WTC11 (cell line): ENCODE results near the gene GALNT17. TPM values are rescaled to one million over a fixed set of nuclear protein-coding genes. Genes with fewer than 3 reads are reported as not detected.

Experiments
- ATAC-seq: fragments of 200-7000 bp; cut with Tn5 transposase; 2 replicates; pipeline ENCODE4 v1.10.0; 2021; ENCODE audit warnings: mild to moderate bottlenecking, moderate library complexity
- CTCF ChIA-PET: fragments of 300-600 bp; sonication (Branson Sonifier 250); formaldehyde crosslinking; loops from one replicate; lab custom pipeline; 2021; ENCODE audit warnings: antibody characterized with exemption; lab: Charles Lee
- POLR2A ChIA-PET: fragments of 350-600 bp; sonication (Branson Sonifier 250); formaldehyde crosslinking; loops from one replicate; lab custom pipeline; 2021; ENCODE audit warnings: antibody characterized with exemption; lab: Charles Lee
- DNase-seq: peaks from one replicate; pipeline ENCODE4 v3.0.0; 2021; ENCODE audit warnings: low spot score
- H3K27ac Mint-ChIP-seq: 2 replicates; pipeline ENCODE4 v1.8.0; 2021; ENCODE audit warnings: mixed read lengths
- H3K27me3 Mint-ChIP-seq: 2 replicates; pipeline ENCODE4 v1.8.0; 2021; ENCODE audit warnings: low read depth, mild to moderate bottlenecking, moderate library complexity, mixed read lengths
- H3K36me3 Mint-ChIP-seq: 2 replicates; pipeline ENCODE4 v1.8.0; 2021; ENCODE audit warnings: mixed read lengths
- H3K4me1 Mint-ChIP-seq: 2 replicates; pipeline ENCODE4 v1.8.0; 2022; ENCODE audit warnings: mixed read lengths
- H3K4me3 Mint-ChIP-seq: 2 replicates; pipeline ENCODE4 v1.8.0; 2021; ENCODE audit warnings: mild to moderate bottlenecking, moderate library complexity, mixed read lengths
- H3K9me3 Mint-ChIP-seq: 2 replicates; pipeline ENCODE4 v1.8.0; 2021; ENCODE audit warnings: mixed read lengths
- CREM ChIP-seq: sonication (generic); formaldehyde crosslinking; IDR thresholded peaks from 2 replicates; pipeline ENCODE4 v1.8.1; 2022; ENCODE audit warnings: mild to moderate bottlenecking, missing genetic modification reagents, moderate library complexity
- FOXJ3 ChIP-seq: sonication (generic); formaldehyde crosslinking; IDR thresholded peaks from 2 replicates; pipeline ENCODE4 v1.9.0; 2021; ENCODE audit warnings: missing genetic modification reagents, mild to moderate bottlenecking, borderline replicate concordance
- FOXK1 ChIP-seq: sonication (generic); formaldehyde crosslinking; IDR thresholded peaks from 2 replicates; pipeline ENCODE4 v1.8.0; 2022; ENCODE audit warnings: mild to moderate bottlenecking, moderate library complexity, missing genetic modification reagents
- FOXP1 ChIP-seq: sonication (generic); formaldehyde crosslinking; IDR thresholded peaks from 2 replicates; pipeline ENCODE4 v1.8.0; 2022; ENCODE audit warnings: missing genetic modification reagents, mild to moderate bottlenecking, moderate library complexity, borderline replicate concordance
- GRHL2 ChIP-seq: fragments of 250-450 bp; sonication (Bioruptor Pico); IDR thresholded peaks from 2 replicates; pipeline ENCODE4 v1.8.0; 2022; ENCODE audit warnings: mild to moderate bottlenecking, moderate library complexity; ENCODE audit not compliant: insufficient replicate concordance, severe bottlenecking
- JUN ChIP-seq: sonication (generic); formaldehyde crosslinking; IDR thresholded peaks from 2 replicates; pipeline ENCODE4 v1.8.0; 2023; ENCODE audit warnings: mild to moderate bottlenecking, missing genetic modification reagents
- MXD4 ChIP-seq: fragments of 250-450 bp; sonication (Bioruptor Pico); IDR thresholded peaks from 2 replicates; pipeline ENCODE4 v1.8.0; 2021; ENCODE audit warnings: mild to moderate bottlenecking, moderate library complexity, borderline replicate concordance
- NFE2L1 ChIP-seq: sonication (generic); formaldehyde crosslinking; IDR thresholded peaks from 2 replicates; pipeline ENCODE4 v1.8.1; 2023; ENCODE audit warnings: missing genetic modification reagents
- NFYB ChIP-seq: sonication (generic); formaldehyde crosslinking; conservative IDR thresholded peaks from 2 replicates; pipeline ENCODE4 v1.8.0; 2022; ENCODE audit warnings: low read depth, missing genetic modification reagents
- NR3C1 ChIP-seq: sonication (generic); formaldehyde crosslinking; conservative IDR thresholded peaks from 2 replicates; pipeline ENCODE4 v1.8.1; 2023; ENCODE audit warnings: low read depth, mild to moderate bottlenecking, missing genetic modification reagents
- OVOL2 ChIP-seq: fragments of 250-450 bp; sonication (Bioruptor Pico); IDR thresholded peaks from 2 replicates; pipeline ENCODE4 v1.9.0; 2021; ENCODE audit warnings: mild to moderate bottlenecking, borderline replicate concordance
- RELA ChIP-seq: sonication (generic); formaldehyde crosslinking; IDR thresholded peaks from 2 replicates; pipeline ENCODE4 v1.8.1; 2022; ENCODE audit warnings: missing genetic modification reagents, mild to moderate bottlenecking, borderline replicate concordance
- RORB ChIP-seq: fragments of 250-450 bp; sonication (Bioruptor Pico); IDR thresholded peaks from 2 replicates; pipeline ENCODE4 v1.9.0; 2021; ENCODE audit warnings: mild to moderate bottlenecking
- ZBTB21 ChIP-seq: sonication (generic); formaldehyde crosslinking; IDR thresholded peaks from 2 replicates; pipeline ENCODE4 v1.8.1; 2023; ENCODE audit warnings: mild to moderate bottlenecking, missing genetic modification reagents, borderline replicate concordance
- ZNF416 ChIP-seq: fragments of 250-450 bp; sonication (Bioruptor Pico); IDR thresholded peaks from 2 replicates; pipeline ENCODE4 v1.9.0; 2021; ENCODE audit warnings: mild to moderate bottlenecking, inconsistent platforms
- total RNA-seq: library from RNA; stranded (reverse); gene quantifications from 3 replicates; pipeline ENCODE4 v1.2.3, GENCODE V29; 2021
- TF ChIP-seq, protein P1 (sequence below): sonication (generic); formaldehyde crosslinking; IDR thresholded peaks from 2 replicates; pipeline ENCODE4 v1.8.1; 2023; ENCODE audit warnings: mild to moderate bottlenecking, missing genetic modification reagents, borderline replicate concordance
- TF ChIP-seq, protein P2 (sequence below): sonication (generic); formaldehyde crosslinking; IDR thresholded peaks from 2 replicates; pipeline ENCODE4 v1.8.0; 2023; ENCODE audit warnings: mild to moderate bottlenecking, missing genetic modification reagents
- TF ChIP-seq, protein P3 (sequence below): fragments of 250-450 bp; sonication (Bioruptor Pico); IDR thresholded peaks from 2 replicates; pipeline ENCODE4 v1.8.0; 2021; ENCODE audit warnings: mild to moderate bottlenecking
- TF ChIP-seq, protein P4 (sequence below): fragments of 250-450 bp; sonication (Bioruptor Pico); conservative IDR thresholded peaks from 2 replicates; pipeline ENCODE4 v1.9.0; 2021; ENCODE audit warnings: mild to moderate bottlenecking

GALNT17 gene
- total RNA-seq, 1 experiment from 2014 or later = 61.1 TPM

DNA sequence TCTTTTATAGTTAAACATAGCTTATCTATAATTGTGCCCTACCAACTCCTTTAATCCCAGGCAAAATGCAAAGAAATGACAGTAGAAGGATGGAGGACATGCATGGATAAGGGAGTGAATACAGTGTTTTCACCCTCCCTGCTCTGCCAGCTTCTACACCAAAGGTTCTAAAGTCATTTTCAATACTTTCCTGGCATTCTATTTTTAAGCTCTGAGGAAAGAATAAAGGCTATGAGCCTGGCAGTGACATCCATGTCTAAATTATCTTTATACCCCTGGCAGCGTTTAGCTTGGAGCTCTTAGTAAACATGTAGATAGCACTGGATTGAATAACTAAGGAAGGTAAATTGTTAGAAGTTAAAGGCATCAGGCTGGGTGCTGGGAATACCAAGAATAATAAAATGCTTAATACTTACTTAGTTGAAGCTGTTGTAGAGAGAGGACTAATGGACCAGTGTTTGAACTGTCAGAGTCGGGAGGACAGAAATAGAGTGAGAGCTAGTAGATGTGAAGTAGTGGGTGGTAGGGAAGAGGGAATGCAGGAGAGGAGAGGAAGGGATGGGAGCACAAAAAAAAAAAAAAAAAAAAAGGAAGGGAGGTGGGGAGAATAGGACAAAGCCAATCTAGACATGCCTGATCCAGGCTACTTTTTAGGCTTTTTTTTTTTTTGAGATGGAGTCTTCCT, 518.9 kb downstream of the GALNT17 start (continued):
- TF ChIP-seq CREM (CRISPR knock-in tag) (no peak), RORB (CRISPR knock-in tag) (no peak), FOXJ3 (no peak)
- TF ChIP-seq, all 79 proteins: peak for 0

DNA sequence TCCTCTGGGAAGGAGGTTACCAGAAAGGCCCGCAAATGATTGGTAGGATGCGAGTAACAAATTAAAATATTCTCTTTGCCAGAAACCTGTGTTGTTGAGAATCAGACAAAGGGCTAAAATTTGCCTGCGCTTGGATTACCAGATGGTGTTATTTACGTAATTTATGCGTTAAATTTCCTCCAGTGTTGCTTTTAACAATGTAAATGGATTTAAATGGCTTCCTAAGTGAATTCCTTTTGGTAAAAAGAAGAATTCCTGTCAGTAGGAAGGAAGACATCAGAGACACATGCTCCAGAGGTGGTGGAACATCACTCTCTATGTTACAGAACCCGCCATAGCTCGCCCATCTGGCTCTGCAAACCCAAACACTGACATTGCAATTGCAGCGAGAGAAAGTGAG, 520.6 kb downstream of the GALNT17 start:
- CTCF ChIA-PET = interaction anchor here (1.8 to 2.5 kb wide), 2 partner anchors 31 to 81 kb away, joined by 5 to 10 read pairs; no protein-coding TSS in a partner anchor
- ATAC-seq = peak; percentile 45
- TF ChIP-seq, protein P1, sequence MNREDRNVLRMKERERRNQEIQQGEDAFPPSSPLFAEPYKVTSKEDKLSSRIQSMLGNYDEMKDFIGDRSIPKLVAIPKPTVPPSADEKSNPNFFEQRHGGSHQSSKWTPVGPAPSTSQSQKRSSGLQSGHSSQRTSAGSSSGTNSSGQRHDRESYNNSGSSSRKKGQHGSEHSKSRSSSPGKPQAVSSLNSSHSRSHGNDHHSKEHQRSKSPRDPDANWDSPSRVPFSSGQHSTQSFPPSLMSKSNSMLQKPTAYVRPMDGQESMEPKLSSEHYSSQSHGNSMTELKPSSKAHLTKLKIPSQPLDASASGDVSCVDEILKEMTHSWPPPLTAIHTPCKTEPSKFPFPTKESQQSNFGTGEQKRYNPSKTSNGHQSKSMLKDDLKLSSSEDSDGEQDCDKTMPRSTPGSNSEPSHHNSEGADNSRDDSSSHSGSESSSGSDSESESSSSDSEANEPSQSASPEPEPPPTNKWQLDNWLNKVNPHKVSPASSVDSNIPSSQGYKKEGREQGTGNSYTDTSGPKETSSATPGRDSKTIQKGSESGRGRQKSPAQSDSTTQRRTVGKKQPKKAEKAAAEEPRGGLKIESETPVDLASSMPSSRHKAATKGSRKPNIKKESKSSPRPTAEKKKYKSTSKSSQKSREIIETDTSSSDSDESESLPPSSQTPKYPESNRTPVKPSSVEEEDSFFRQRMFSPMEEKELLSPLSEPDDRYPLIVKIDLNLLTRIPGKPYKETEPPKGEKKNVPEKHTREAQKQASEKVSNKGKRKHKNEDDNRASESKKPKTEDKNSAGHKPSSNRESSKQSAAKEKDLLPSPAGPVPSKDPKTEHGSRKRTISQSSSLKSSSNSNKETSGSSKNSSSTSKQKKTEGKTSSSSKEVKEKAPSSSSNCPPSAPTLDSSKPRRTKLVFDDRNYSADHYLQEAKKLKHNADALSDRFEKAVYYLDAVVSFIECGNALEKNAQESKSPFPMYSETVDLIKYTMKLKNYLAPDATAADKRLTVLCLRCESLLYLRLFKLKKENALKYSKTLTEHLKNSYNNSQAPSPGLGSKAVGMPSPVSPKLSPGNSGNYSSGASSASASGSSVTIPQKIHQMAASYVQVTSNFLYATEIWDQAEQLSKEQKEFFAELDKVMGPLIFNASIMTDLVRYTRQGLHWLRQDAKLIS (CRISPR knock-in tag) = no peak
- TF ChIP-seq FOXK1 (CRISPR knock-in tag) = no peak
- no peak for TF ChIP-seq MXD4 (CRISPR knock-in tag)
- TF ChIP-seq GRHL2 = no peak
- TF ChIP-seq, all 79 proteins: peak for 0
- H3K36me3 Mint-ChIP-seq = peaks cover 24% of the 10 kb centered on the region
- H3K9me3 Mint-ChIP-seq = peaks cover 12% of the 10 kb centered on the region
- peak overlapping the region; percentile 93 for H3K27ac Mint-ChIP-seq
- POLR2A ChIA-PET = interaction anchor here (0.6 kb wide), 1 partner anchor 30 kb away, joined by 3 read pairs; no protein-coding TSS in a partner anchor
- DNase-seq = no peak
- peak overlapping the region; percentile 5 for H3K4me3 Mint-ChIP-seq
- no peaks in the 10 kb centered on the region for H3K27me3 Mint-ChIP-seq
- H3K4me1 Mint-ChIP-seq = peaks cover 55% of the 10 kb centered on the region

DNA sequence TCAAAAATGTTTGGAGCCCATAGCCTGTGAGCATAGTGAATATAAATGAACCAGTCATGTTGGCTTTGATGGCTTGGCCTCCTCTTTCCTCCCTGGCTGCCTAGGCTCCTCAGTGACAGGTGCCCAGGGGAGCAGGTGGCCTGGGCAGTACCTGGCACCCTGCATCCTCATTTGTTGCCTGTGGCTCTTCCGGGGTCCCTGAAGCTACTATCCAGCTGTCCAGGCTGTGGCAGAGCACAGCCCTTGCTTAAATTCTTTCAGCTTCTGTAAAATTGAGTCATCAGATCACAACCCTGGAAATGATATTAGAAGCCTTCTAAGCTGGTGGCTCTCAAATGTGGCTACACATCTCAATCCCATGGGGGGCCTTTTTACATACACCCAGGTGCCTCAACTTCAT, 525.4 kb downstream of the GALNT17 start:
- Mint-ChIP-seq H3K4me1 (peaks cover 29% of the 10 kb centered on the region), H3K27me3 (no peaks in the 10 kb centered on the region), H3K27ac (no peak overlapping the region), H3K9me3 (peaks cover 5% of the 10 kb centered on the region), H3K36me3 (peaks cover 15% of the 10 kb centered on the region), H3K4me3 (no peak overlapping the region)
- ATAC-seq (no peak), DNase-seq (no peak)
- POLR2A ChIA-PET = no interaction called here
- CTCF ChIA-PET = no interaction called here
- TF ChIP-seq, protein P2, sequence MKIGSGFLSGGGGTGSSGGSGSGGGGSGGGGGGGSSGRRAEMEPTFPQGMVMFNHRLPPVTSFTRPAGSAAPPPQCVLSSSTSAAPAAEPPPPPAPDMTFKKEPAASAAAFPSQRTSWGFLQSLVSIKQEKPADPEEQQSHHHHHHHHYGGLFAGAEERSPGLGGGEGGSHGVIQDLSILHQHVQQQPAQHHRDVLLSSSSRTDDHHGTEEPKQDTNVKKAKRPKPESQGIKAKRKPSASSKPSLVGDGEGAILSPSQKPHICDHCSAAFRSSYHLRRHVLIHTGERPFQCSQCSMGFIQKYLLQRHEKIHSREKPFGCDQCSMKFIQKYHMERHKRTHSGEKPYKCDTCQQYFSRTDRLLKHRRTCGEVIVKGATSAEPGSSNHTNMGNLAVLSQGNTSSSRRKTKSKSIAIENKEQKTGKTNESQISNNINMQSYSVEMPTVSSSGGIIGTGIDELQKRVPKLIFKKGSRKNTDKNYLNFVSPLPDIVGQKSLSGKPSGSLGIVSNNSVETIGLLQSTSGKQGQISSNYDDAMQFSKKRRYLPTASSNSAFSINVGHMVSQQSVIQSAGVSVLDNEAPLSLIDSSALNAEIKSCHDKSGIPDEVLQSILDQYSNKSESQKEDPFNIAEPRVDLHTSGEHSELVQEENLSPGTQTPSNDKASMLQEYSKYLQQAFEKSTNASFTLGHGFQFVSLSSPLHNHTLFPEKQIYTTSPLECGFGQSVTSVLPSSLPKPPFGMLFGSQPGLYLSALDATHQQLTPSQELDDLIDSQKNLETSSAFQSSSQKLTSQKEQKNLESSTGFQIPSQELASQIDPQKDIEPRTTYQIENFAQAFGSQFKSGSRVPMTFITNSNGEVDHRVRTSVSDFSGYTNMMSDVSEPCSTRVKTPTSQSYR (CRISPR knock-in tag) = no peak
- TF ChIP-seq NFYB (CRISPR knock-in tag) (no peak), ZBTB21 (no peak), ZNF416 (CRISPR knock-in tag) (no peak), OVOL2 (CRISPR knock-in tag) (no peak), NR3C1 (CRISPR knock-in tag) (no peak), MXD4 (CRISPR knock-in tag) (no peak), RELA (no peak), FOXP1 (CRISPR knock-in tag) (no peak), NFE2L1 (CRISPR knock-in tag) (no peak), JUN (CRISPR knock-in tag) (no peak)
- TF ChIP-seq, protein P3, sequence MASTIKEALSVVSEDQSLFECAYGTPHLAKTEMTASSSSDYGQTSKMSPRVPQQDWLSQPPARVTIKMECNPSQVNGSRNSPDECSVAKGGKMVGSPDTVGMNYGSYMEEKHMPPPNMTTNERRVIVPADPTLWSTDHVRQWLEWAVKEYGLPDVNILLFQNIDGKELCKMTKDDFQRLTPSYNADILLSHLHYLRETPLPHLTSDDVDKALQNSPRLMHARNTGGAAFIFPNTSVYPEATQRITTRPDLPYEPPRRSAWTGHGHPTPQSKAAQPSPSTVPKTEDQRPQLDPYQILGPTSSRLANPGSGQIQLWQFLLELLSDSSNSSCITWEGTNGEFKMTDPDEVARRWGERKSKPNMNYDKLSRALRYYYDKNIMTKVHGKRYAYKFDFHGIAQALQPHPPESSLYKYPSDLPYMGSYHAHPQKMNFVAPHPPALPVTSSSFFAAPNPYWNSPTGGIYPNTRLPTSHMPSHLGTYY (CRISPR knock-in tag) = no peak
- TF ChIP-seq, protein P4, sequence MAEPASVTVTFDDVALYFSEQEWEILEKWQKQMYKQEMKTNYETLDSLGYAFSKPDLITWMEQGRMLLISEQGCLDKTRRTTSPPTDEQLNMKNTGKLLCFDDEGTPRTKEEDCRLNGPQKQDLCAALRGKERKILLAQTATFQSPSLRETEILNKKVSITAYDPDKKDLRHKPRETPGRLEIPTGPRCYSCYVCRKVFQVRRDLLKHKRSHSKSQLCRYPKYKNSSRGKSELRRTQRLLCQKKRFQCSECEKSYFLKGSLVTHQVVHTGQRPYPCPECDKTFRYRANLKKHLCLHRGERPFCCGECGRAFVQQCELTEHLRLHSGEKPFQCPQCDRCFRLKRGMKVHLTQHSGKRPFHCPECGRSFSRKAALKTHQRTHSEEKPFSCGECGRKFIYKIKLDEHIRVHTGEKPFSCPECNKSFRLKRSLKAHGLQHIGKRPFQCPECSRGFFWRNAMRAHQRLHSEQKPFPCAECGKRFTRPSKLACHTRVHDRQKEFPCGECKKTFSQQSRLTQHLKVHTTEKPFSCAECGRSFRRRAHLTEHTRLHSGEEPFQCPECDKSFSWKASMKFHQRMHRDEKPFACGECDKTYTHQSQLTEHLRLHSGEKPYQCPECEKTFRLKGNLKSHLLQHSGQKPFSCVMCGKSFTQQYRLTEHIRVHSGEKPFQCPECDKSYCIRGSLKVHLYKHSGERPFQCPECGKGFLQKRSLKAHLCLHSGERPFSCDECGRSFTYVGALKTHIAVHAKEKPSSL = no peak
